HL-60 (cell line): ENCODE data around the gene ANKRD9.

Source experiments
- DNase-seq, 2 experiments: peaks; one replicate each; pipeline ENCODE4 v3.0.0-alpha.2; 2010 to 2020; ENCODE audit warnings: low read depth in 1 of 2, low spot score in 1 of 2
- H3K27ac ChIP-seq: fragments of 250-450 bp; sonication (Bioruptor Pico); replicated peaks from 2 replicates; pipeline ENCODE4 v1.5.1; 2020; ENCODE audit warnings: mild to moderate bottlenecking, moderate library complexity
- H3K27me3 ChIP-seq: fragments of 250-450 bp; sonication (Bioruptor Pico); 2 replicates; pipeline ENCODE4 v1.5.1; 2021; ENCODE audit warnings: mild to moderate bottlenecking, moderate library complexity; ENCODE audit not compliant: insufficient read depth, poor library complexity, severe bottlenecking
- H3K4me3 ChIP-seq: replicated peaks from 2 replicates; pipeline ENCODE4 v1.5.1; 2011; ENCODE audit warnings: mild to moderate bottlenecking, control low read depth, low read length; ENCODE audit not compliant: insufficient read depth
- CTCF ChIP-seq: IDR thresholded peaks from one replicate; pipeline ENCODE4 v1.5.1; 2011; ENCODE audit warnings: low read length, control low read depth, inconsistent platforms; ENCODE audit not compliant: insufficient read depth
- GABPA ChIP-seq: IDR thresholded peaks from 2 replicates; pipeline ENCODE4 v1.6.1; 2012; ENCODE audit warnings: low read depth
- POLR2AphosphoS5 ChIP-seq: IDR thresholded peaks from 2 replicates; pipeline ENCODE4 v1.6.1; 2012; ENCODE audit warnings: low read depth
- REST ChIP-seq: IDR thresholded peaks from 2 replicates; pipeline ENCODE4 v1.6.1; 2012; ENCODE audit warnings: low read depth; ENCODE audit not compliant: insufficient replicate concordance
- SPI1 ChIP-seq: IDR thresholded peaks from 2 replicates; pipeline ENCODE4 v1.6.1; 2012; ENCODE audit warnings: low read depth, mild to moderate bottlenecking, borderline replicate concordance

The ANKRD9 gene

GRCh38 chr14:102532204-102532658 lies 22.7 kb upstream of the ANKRD9 start:
- TF ChIP-seq CTCF (no peak), GABPA (no peak), POLR2AphosphoS5 (no peak), REST (no peak), SPI1 (no peak)
- H3K27me3 ChIP-seq = no peaks in the 10 kb centered on the region
- no peak overlapping the region for H3K27ac ChIP-seq
- no peak overlapping the region for H3K4me3 ChIP-seq
- no peak for DNase-seq

- TF ChIP-seq POLR2AphosphoS5 = no peak
- no peak for TF ChIP-seq CTCF
- TF ChIP-seq REST = no peak
- TF ChIP-seq SPI1 = no peak
- no peak for TF ChIP-seq GABPA
- Histone ChIP-seq H3K4me3 (no peak overlapping the region), H3K27me3 (no peaks in the 10 kb centered on the region), H3K27ac (no peak overlapping the region)
- no peak for DNase-seq
Measured at GRCh38 chr14:102530828-102531478, 21.4 kb upstream of the ANKRD9 start.

GRCh38 chr14:102528431-102529170 lies 19.0 kb upstream of the ANKRD9 start:
- Histone ChIP-seq H3K27me3 (no peaks in the 10 kb centered on the region), H3K4me3 (no peak overlapping the region), H3K27ac (no peak overlapping the region)
- no peak for TF ChIP-seq POLR2AphosphoS5
- no peak for TF ChIP-seq REST
- TF ChIP-seq CTCF = no peak
- TF ChIP-seq SPI1 = no peak
- TF ChIP-seq GABPA = no peak
- DNase-seq = no peak
